BE2C (cell line): ENCODE measurements around the gene PPP2R5C.
"Not testable (repeated sequence)": the region's sequence is repeated elsewhere in the genome, so short reads cannot be mapped to it uniquely, and the experiment has no call there.

Experiments
- DNase-seq: peaks from one replicate; pipeline ENCODE4 v3.0.0-alpha.2; 2020
- H3K27me3 ChIP-seq: fragments of 250-450 bp; sonication (Bioruptor Pico); 2 replicates; pipeline ENCODE4 v1.5.1; 2020; ENCODE audit warnings: mild to moderate bottlenecking
- H3K36me3 ChIP-seq: fragments of 250-450 bp; sonication (Bioruptor Pico); 2 replicates; pipeline ENCODE4 v1.5.1; 2020; ENCODE audit warnings: mild to moderate bottlenecking
- H3K4me1 ChIP-seq: fragments of 250-450 bp; sonication (Bioruptor Pico); 2 replicates; pipeline ENCODE4 v1.5.1; 2020
- H3K4me3 ChIP-seq: 2 replicates; pipeline ENCODE4 v1.5.1; 2011; ENCODE audit warnings: low read depth, low read length
- H3K9me3 ChIP-seq: fragments of 250-450 bp; sonication (Bioruptor Pico); 2 replicates; pipeline ENCODE4 v1.5.1; 2020
- CTCF ChIP-seq: IDR thresholded peaks from 2 replicates; pipeline ENCODE4 v1.5.1; 2012; ENCODE audit warnings: mild to moderate bottlenecking, low read depth, low read length

The PPP2R5C gene

GRCh38 chr14:101797856-101798255 lies 36.3 kb downstream of the PPP2R5C start:
- no peaks in the 10 kb centered on the region for H3K9me3 ChIP-seq
- H3K4me1 ChIP-seq: no peaks in the 10 kb centered on the region; the same call in 1 of the 2 replicates
- TF ChIP-seq CTCF: no peak
- no peak for DNase-seq
- H3K4me3 ChIP-seq: no peak overlapping the region
- no peaks in the 10 kb centered on the region for H3K36me3 ChIP-seq
- no peaks in the 10 kb centered on the region for H3K27me3 ChIP-seq

GRCh38 chr14:101804373-101804772 lies 42.9 kb downstream of the PPP2R5C start:
- not testable (repeated sequence) for H3K4me3 ChIP-seq, H3K36me3 ChIP-seq, H3K27me3 ChIP-seq, H3K9me3 ChIP-seq, DNase-seq, H3K4me1 ChIP-seq

- H3K9me3 ChIP-seq, H3K36me3 ChIP-seq, DNase-seq, H3K4me1 ChIP-seq, H3K27me3 ChIP-seq, H3K4me3 ChIP-seq: not testable (repeated sequence)
Observed at GRCh38 chr14:101806252-101806651, 44.7 kb downstream of the PPP2R5C start.

DNA sequence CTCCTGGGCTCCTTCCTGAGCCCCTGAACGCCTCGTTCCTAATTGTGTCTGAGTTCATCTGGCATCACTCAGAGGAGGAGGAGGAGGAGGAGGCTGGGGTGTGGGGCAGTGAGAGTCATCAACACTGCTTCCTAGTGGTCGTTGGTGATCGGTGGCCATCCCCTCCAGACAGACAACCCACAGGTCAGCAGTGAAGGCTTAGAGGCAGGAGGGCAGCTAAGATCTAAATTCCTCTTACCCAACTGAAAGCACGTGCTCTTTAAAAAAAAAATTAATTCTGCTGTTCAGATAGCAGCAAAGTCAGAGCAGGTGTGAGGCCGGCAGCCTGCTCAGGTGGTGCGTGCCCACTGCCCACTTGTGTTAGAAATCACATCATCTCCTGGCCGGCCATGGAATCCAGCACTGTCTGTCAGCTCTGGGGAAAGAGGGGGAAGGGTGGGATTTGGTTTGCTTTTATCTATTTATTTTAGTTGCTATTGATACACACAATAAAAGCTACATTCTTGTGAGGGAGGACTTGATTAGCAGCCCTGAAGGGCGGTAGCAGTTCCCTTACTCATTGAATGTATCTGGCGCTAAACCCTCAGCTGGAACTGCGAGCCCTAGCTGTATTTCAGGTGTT lies 46.6 kb downstream of the PPP2R5C start:
- Histone ChIP-seq H3K36me3 (peaks cover 12% of the 10 kb centered on the region), H3K9me3 (no peaks in the 10 kb centered on the region), H3K27me3 (no peaks in the 10 kb centered on the region), H3K4me1 (peaks cover 9% of the 10 kb centered on the region), H3K4me3 (peak overlapping the region; percentile 10)
- peak; percentile 60 for TF ChIP-seq CTCF
- DNase-seq: peak; percentile 81

DNA sequence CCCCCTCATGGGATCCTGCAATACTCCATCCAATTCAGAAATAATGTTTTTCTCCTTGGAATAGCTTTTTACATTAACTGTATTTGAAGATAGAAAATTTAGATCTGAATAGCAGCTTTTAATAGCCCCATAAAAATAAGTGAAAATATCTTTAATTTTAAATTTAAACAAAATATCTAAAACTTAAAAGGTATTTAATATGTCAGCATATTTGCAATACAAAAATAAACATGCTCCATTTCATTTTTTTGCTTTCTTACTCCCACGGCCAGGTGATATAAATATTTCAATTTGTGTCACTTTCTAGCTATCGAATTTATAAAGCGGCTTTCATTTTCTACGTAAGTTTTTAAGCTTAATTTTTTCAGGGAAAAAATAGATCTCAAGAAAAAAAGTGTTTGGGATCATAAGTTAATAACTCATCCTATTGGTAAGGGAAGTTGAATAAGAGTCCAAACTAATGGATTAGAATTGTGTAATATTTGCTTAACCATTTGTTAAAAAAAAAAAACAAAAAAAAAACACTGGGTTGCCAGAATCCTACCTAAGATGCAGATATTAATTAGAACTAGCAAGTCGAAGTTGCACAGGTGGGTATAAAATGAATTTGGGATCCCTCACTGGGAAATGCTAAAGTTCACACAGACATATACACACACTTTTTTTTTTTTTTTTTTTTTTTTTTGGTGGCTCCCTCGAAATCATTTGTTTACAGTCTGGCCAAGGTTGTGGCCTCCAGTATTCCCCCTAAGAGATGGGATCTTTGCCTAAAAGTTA lies 47.6 kb downstream of the PPP2R5C start:
- TF ChIP-seq CTCF: no peak
- no peak for DNase-seq
- H3K36me3 ChIP-seq: peaks cover 22% of the 10 kb centered on the region
- no peaks in the 10 kb centered on the region for H3K9me3 ChIP-seq
- H3K27me3 ChIP-seq: no peaks in the 10 kb centered on the region
- peak overlapping the region; percentile 67 for H3K4me3 ChIP-seq
- H3K4me1 ChIP-seq: peaks cover 12% of the 10 kb centered on the region

- Histone ChIP-seq H3K27me3 (no peaks in the 10 kb centered on the region), H3K4me3 (peak overlapping the region; percentile 67), H3K4me1 (peaks cover 12% of the 10 kb centered on the region), H3K36me3 (peaks cover 30% of the 10 kb centered on the region), H3K9me3 (no peaks in the 10 kb centered on the region)
- peak; percentile 88 for DNase-seq
- no peak for TF ChIP-seq CTCF
Observed at GRCh38 chr14:101809671-101810514, 48.4 kb downstream of the PPP2R5C start.
